Smooth muscle cell (in vitro differentiated cells): Measurements from ENCODE around the gene ATL1. TPM values are rescaled to one million over a fixed set of nuclear protein-coding genes. Genes with fewer than 3 reads are reported as not detected.

ENCODE experiments used
- DNase-seq: peaks from one replicate; lab custom pipeline; 2025; ENCODE audit not compliant: unreplicated experiment; lab: John Stamatoyannopoulos, UW
- H2AFZ ChIP-seq: fragments of 200-600 bp; sonication (generic); 2 replicates; pipeline ENCODE4 v1.6.0; 2016; ENCODE audit warnings: antibody characterized with exemption, low read depth, mild to moderate bottlenecking
- H3F3A ChIP-seq: fragments of 200-600 bp; sonication (generic); 2 replicates; pipeline ENCODE4 v1.6.0; 2017; ENCODE audit warnings: antibody characterized with exemption, low read depth
- H3K27ac ChIP-seq: fragments of 200-600 bp; sonication (generic); 2 replicates; pipeline ENCODE4 v1.5.1; 2016; ENCODE audit warnings: low read depth, mild to moderate bottlenecking
- H3K27me3 ChIP-seq: fragments of 200-600 bp; sonication (generic); 2 replicates; pipeline ENCODE4 v1.6.1; 2016; ENCODE audit warnings: low read depth, mild to moderate bottlenecking
- H3K36me3 ChIP-seq: fragments of 200-600 bp; sonication (generic); 2 replicates; pipeline ENCODE4 v1.5.1; 2016; ENCODE audit warnings: low read depth
- H3K4me1 ChIP-seq: fragments of 200-600 bp; sonication (generic); 2 replicates; pipeline ENCODE4 v1.5.1; 2016; ENCODE audit warnings: low read depth
- H3K4me2 ChIP-seq: fragments of 200-600 bp; sonication (generic); 2 replicates; pipeline ENCODE4 v1.6.0; 2016; ENCODE audit warnings: mild to moderate bottlenecking
- H3K4me3 ChIP-seq: fragments of 200-600 bp; sonication (generic); 2 replicates; pipeline ENCODE4 v1.5.1; 2016; ENCODE audit warnings: mild to moderate bottlenecking
- H3K79me2 ChIP-seq: fragments of 200-600 bp; sonication (generic); 2 replicates; pipeline ENCODE4 v1.6.0; 2016; ENCODE audit warnings: low read depth, mild to moderate bottlenecking
- H3K9ac ChIP-seq: fragments of 200-600 bp; sonication (generic); 2 replicates; pipeline ENCODE4 v1.6.0; 2016; ENCODE audit warnings: low read depth
- H3K9me3 ChIP-seq: fragments of 200-600 bp; sonication (generic); replicated peaks from 2 replicates; pipeline ENCODE4 v1.5.1; 2016; ENCODE audit warnings: low read depth
- H4K20me1 ChIP-seq: fragments of 200-600 bp; sonication (generic); 2 replicates; pipeline ENCODE4 v1.6.0; 2016; ENCODE audit warnings: low read depth
- CTCF ChIP-seq: fragments of 200-600 bp; sonication (generic); IDR thresholded peaks from 2 replicates; pipeline ENCODE4 v1.5.1; 2017; ENCODE audit warnings: borderline replicate concordance, mild to moderate bottlenecking, antibody characterized with exemption; ENCODE audit not compliant: insufficient read depth, poor library complexity, severe bottlenecking
- WGBS: methylation state at CpG from one replicate; pipeline ENCODE4 v1.1.7; 2016; ENCODE audit warnings: low lambda C conversion rate; 5-methylcytosine and 5-hydroxymethylcytosine counted together
- polyA plus RNA-seq: library from polyadenylated mRNA; unstranded; fragments of >200 nt; fragmentation: Nextera tagmentation; extraction: Ambion mirVana; gene quantifications from 2 replicates; pipeline ENCODE4 v1.2.1, GENCODE V29; 2016
- total RNA-seq: library from RNA; depleted of rRNA; stranded (reverse); fragments of >200 nt; gene quantifications from 2 replicates; pipeline ENCODE4 v1.2.3, GENCODE V29; 2014

ATL1 gene
- total and polyA plus RNA-seq, 2 experiments from 2014 or later: 1.5 to 2.1 TPM

- no peaks in the 10 kb centered on the region for H3K9me3 ChIP-seq
- H2AFZ ChIP-seq: no peak overlapping the region
- H3K9ac ChIP-seq: no peak overlapping the region
- WGBS: 95% methylated on average over 4 of the region's 4 CpGs
- no peak overlapping the region for H3K4me3 ChIP-seq
- no peaks in the 10 kb centered on the region for H3K4me1 ChIP-seq
- no peaks in the 10 kb centered on the region for H4K20me1 ChIP-seq
- no peak for TF ChIP-seq CTCF
- no peaks in the 10 kb centered on the region for H3K27me3 ChIP-seq
- H3K4me2 ChIP-seq: no peak overlapping the region
- no peaks in the 10 kb centered on the region for H3K79me2 ChIP-seq
- peaks cover 7% of the 10 kb centered on the region for H3K36me3 ChIP-seq
- no peak for DNase-seq
- no peaks in the 10 kb centered on the region for H3F3A ChIP-seq
- H3K27ac ChIP-seq: no peak overlapping the region
Observed at GRCh38 chr14:50633954-50634353, 74.0 kb downstream of the ATL1 start.

- H3F3A ChIP-seq: no peaks in the 10 kb centered on the region
- H3K79me2 ChIP-seq: no peaks in the 10 kb centered on the region
- WGBS: 99% methylated on average over 2 of the region's 2 CpGs
- H3K27ac ChIP-seq: no peak overlapping the region
- H3K9me3 ChIP-seq: no peaks in the 10 kb centered on the region
- TF ChIP-seq CTCF: no peak
- H4K20me1 ChIP-seq: no peaks in the 10 kb centered on the region
- H3K4me2 ChIP-seq: no peak overlapping the region
- H3K4me3 ChIP-seq: no peak overlapping the region
- no peaks in the 10 kb centered on the region for H3K27me3 ChIP-seq
- peaks cover 7% of the 10 kb centered on the region for H3K36me3 ChIP-seq
- H2AFZ ChIP-seq: no peak overlapping the region
- H3K9ac ChIP-seq: no peak overlapping the region
- DNase-seq: no peak
- no peaks in the 10 kb centered on the region for H3K4me1 ChIP-seq
Observed at GRCh38 chr14:50635141-50635540, 75.2 kb downstream of the ATL1 start.

- Histone ChIP-seq H3K36me3 (no peaks in the 10 kb centered on the region), H3F3A (no peaks in the 10 kb centered on the region), H3K27me3 (no peaks in the 10 kb centered on the region), H3K4me1 (no peaks in the 10 kb centered on the region), H3K4me3 (no peak overlapping the region), H2AFZ (no peak overlapping the region), H3K27ac (no peak overlapping the region), H3K9me3 (no peaks in the 10 kb centered on the region), H4K20me1 (peaks cover 31% of the 10 kb centered on the region), H3K9ac (no peak overlapping the region), H3K4me2 (no peak overlapping the region), H3K79me2 (peaks cover 40% of the 10 kb centered on the region)
- WGBS: 91% methylated on average over 6 of the region's 6 CpGs
- DNase-seq: no peak
- no peak for TF ChIP-seq CTCF
Observed at GRCh38 chr14:50647282-50647681, 87.3 kb downstream of the ATL1 start.

- H2AFZ ChIP-seq: no peak overlapping the region
- peaks cover 44% of the 10 kb centered on the region for H3K79me2 ChIP-seq
- no peaks in the 10 kb centered on the region for H3K4me1 ChIP-seq
- TF ChIP-seq CTCF: no peak
- H3K4me2 ChIP-seq: no peak overlapping the region
- H3K36me3 ChIP-seq: no peaks in the 10 kb centered on the region
- no peak overlapping the region for H3K27ac ChIP-seq
- no peaks in the 10 kb centered on the region for H3K27me3 ChIP-seq
- no peaks in the 10 kb centered on the region for H3K9me3 ChIP-seq
- H4K20me1 ChIP-seq: peaks cover 36% of the 10 kb centered on the region
- no peaks in the 10 kb centered on the region for H3F3A ChIP-seq
- no peak overlapping the region for H3K9ac ChIP-seq
- DNase-seq: no peak
- no peak overlapping the region for H3K4me3 ChIP-seq
Observed at GRCh38 chr14:50647753-50648152, 87.8 kb downstream of the ATL1 start.
